Transverse colon (tissue), 4 donors: ENCODE data around the gene HOXA3.

ENCODE experiments used
- CTCF ChIP-seq, 5 experiments: fragments of 200-600 bp in 3 of 5; fragments of 450-650 bp in 2 of 5; sonication (generic) in 3 of 5; IDR thresholded peaks; 1 replicate in 2 of 5; 2 replicates in 3 of 5; pipeline ENCODE4 v1.5.1; 2016 to 2017; ENCODE audit warnings: antibody characterized with exemption in 5 of 5, inconsistent platforms in 3 of 5, mild to moderate bottlenecking in 2 of 5, moderate library complexity in 1 of 5
- POLR2A ChIP-seq: fragments of 450-650 bp; IDR thresholded peaks from one replicate; pipeline ENCODE4 v1.6.1; 2016; ENCODE audit warnings: antibody characterized with exemption, mild to moderate bottlenecking, moderate library complexity
- POLR2AphosphoS5 ChIP-seq, 3 donors: sonication (generic); formaldehyde crosslinking; IDR thresholded peaks; one replicate each; pipeline ENCODE4 v1.6.1; 2016; ENCODE audit warnings: antibody characterized with exemption in 3 of 3

- TF ChIP-seq POLR2A (no peak), CTCF (IDR thresholded peaks at IDR 0.05) (no peak), POLR2AphosphoS5 (IDR thresholded peaks at IDR 0.05) (no peak)
These were observed 947 bp downstream of the HOXA3 start for GRCh38 chr7:27151341-27151930.
